Stomach (tissue), 4 donors: Measurements from ENCODE around the gene GREM2.

Experiments used
- CTCF ChIP-seq, 7 experiments: fragments of 450-650 bp in 4 of 7; fragments of 200-600 bp in 3 of 7; sonication (generic) in 3 of 7; IDR thresholded peaks; one replicate each; pipeline ENCODE4 v1.5.1; 2016 to 2019; ENCODE audit warnings: antibody characterized with exemption in 7 of 7, control low read depth in 2 of 7, mild to moderate bottlenecking in 1 of 7
- EP300 ChIP-seq: sonication (generic); formaldehyde crosslinking; IDR thresholded peaks from one replicate; pipeline ENCODE4 v1.6.1; 2017; ENCODE audit warnings: antibody characterized with exemption

- TF ChIP-seq EP300 (no peak), CTCF (IDR thresholded peaks at IDR 0.05) (no peak)
Measured at GRCh38 chr1:240503558-240503957, 108.4 kb downstream of the GREM2 start.
